GM23338 (cell line): ENCODE results near the gene PARD3. TPM values are rescaled to one million over a fixed set of nuclear protein-coding genes. Genes with fewer than 3 reads are reported as not detected.

ENCODE experiments used
- ATAC-seq: fragments of 200-7000 bp; cut with Tn5 transposase; 3 replicates; pipeline ENCODE4 v1.9.1; 2020
- DNase-seq: peaks from one replicate; pipeline ENCODE4 v3.0.0-alpha.2; 2015; ENCODE audit warnings: low spot score
- H2AFZ ChIP-seq: fragments of 200-600 bp; sonication (generic); 2 replicates; pipeline ENCODE4 v1.8.0; 2016; ENCODE audit warnings: antibody characterized with exemption, mild to moderate bottlenecking, moderate library complexity
- H3F3A ChIP-seq: fragments of 200-600 bp; sonication (generic); replicated peaks from 2 replicates; pipeline ENCODE4 v1.8.0; 2017; ENCODE audit warnings: antibody characterized with exemption, mixed run types, low read depth
- H3K27ac ChIP-seq: fragments of 200-600 bp; sonication (generic); 2 replicates; pipeline ENCODE4 v1.6.1; 2016; ENCODE audit warnings: low read depth
- H3K27me3 ChIP-seq: fragments of 200-600 bp; sonication (generic); 2 replicates; pipeline ENCODE4 v1.8.0; 2016; ENCODE audit warnings: mild to moderate bottlenecking, mixed run types, moderate library complexity; ENCODE audit not compliant: insufficient read depth
- H3K36me3 ChIP-seq: fragments of 200-600 bp; sonication (generic); 2 replicates; pipeline ENCODE4 v1.8.0; 2016; ENCODE audit warnings: mild to moderate bottlenecking; ENCODE audit not compliant: insufficient read depth
- H3K4me1 ChIP-seq: fragments of 200-600 bp; sonication (generic); 2 replicates; pipeline ENCODE4 v1.8.0; 2016; ENCODE audit warnings: mild to moderate bottlenecking, moderate library complexity; ENCODE audit not compliant: insufficient read depth
- H3K4me2 ChIP-seq: fragments of 200-600 bp; sonication (generic); 2 replicates; pipeline ENCODE4 v1.7.1; 2017; ENCODE audit warnings: mixed run types
- H3K4me3 ChIP-seq: fragments of 200-600 bp; sonication (generic); 2 replicates; pipeline ENCODE4 v1.6.1; 2016; ENCODE audit warnings: mixed run types
- H3K79me2 ChIP-seq: fragments of 200-600 bp; sonication (generic); replicated peaks from 2 replicates; pipeline ENCODE4 v1.8.0; 2017; ENCODE audit warnings: mild to moderate bottlenecking; ENCODE audit not compliant: insufficient read depth
- H3K9me2 ChIP-seq: fragments of 200-600 bp; sonication (generic); 2 replicates; pipeline ENCODE4 v1.8.0; 2017; ENCODE audit not compliant: insufficient read depth
- H4K20me1 ChIP-seq: fragments of 200-600 bp; sonication (generic); replicated peaks from 2 replicates; pipeline ENCODE4 v1.8.0; 2017; ENCODE audit warnings: mild to moderate bottlenecking; ENCODE audit not compliant: insufficient read depth
- H3K27ac Mint-ChIP-seq: 2 replicates; pipeline ENCODE4 v1.8.0; 2020; ENCODE audit warnings: inconsistent platforms, mild to moderate bottlenecking, moderate library complexity, mixed read lengths
- H3K27me3 Mint-ChIP-seq: 3 replicates; pipeline ENCODE4 v1.8.0; 2022; ENCODE audit warnings: low read depth, mild to moderate bottlenecking, moderate library complexity, mixed read lengths, inconsistent platforms; ENCODE audit not compliant: insufficient read depth, poor library complexity
- H3K36me3 Mint-ChIP-seq: 3 replicates; pipeline ENCODE4 v1.8.0; 2021; ENCODE audit warnings: low read depth, mild to moderate bottlenecking, inconsistent platforms, moderate library complexity, mixed read lengths
- H3K4me1 Mint-ChIP-seq: 3 replicates; pipeline ENCODE4 v1.8.0; 2020; ENCODE audit warnings: mild to moderate bottlenecking, inconsistent platforms, mixed read lengths
- H3K4me3 Mint-ChIP-seq: 3 replicates; pipeline ENCODE4 v1.8.0; 2021; ENCODE audit warnings: moderate library complexity, mild to moderate bottlenecking, inconsistent platforms, mixed read lengths
- H3K9me3 Mint-ChIP-seq: 3 replicates; pipeline ENCODE4 v1.8.0; 2020; ENCODE audit warnings: moderate library complexity, mild to moderate bottlenecking, inconsistent platforms, mixed read lengths
- CREB1 ChIP-seq: fragments of 250-450 bp; sonication (Bioruptor Pico); IDR thresholded peaks from 2 replicates; pipeline ENCODE4 v1.5.0; 2020; ENCODE audit warnings: low read depth, mild to moderate bottlenecking, moderate library complexity
- CTCF ChIP-seq, 2 experiments: fragments of 200-600 bp in 1 of 2; sonication (generic) in 1 of 2; conservative IDR thresholded peaks; 2 replicates each; pipeline versions ENCODE4 v1.5.1 to v1.6.1; 2016 to 2017; ENCODE audit warnings: antibody characterized with exemption in 2 of 2, low read depth in 2 of 2, mild to moderate bottlenecking in 2 of 2, moderate library complexity in 1 of 2
- ETS1 ChIP-seq: IDR thresholded peaks from 2 replicates; pipeline ENCODE4 v1.6.1; 2016; ENCODE audit warnings: antibody characterized with exemption
- POLR2AphosphoS5 ChIP-seq: IDR thresholded peaks from 2 replicates; pipeline ENCODE4 v1.6.1; 2016; ENCODE audit warnings: antibody characterized with exemption, low read depth
- STAT1 ChIP-seq: IDR thresholded peaks from one replicate; pipeline ENCODE4 v1.6.1; 2016; ENCODE audit warnings: antibody characterized with exemption; ENCODE audit not compliant: unreplicated experiment
- ZNF331 ChIP-seq: fragments of 250-450 bp; sonication (Bioruptor Pico); IDR thresholded peaks from 2 replicates; pipeline ENCODE4 v1.5.0; 2020; ENCODE audit warnings: low read depth, mild to moderate bottlenecking, moderate library complexity
- ZNF462 ChIP-seq: fragments of 250-450 bp; sonication (Bioruptor Pico); IDR thresholded peaks from 2 replicates; pipeline ENCODE4 v1.5.0; 2020; ENCODE audit warnings: mild to moderate bottlenecking, moderate library complexity
- polyA plus RNA-seq: library from polyadenylated mRNA; unstranded; fragments of >200 nt; fragmentation: Nextera tagmentation; extraction: Ambion mirVana; gene quantifications from 2 replicates; pipeline ENCODE4 v1.2.1, GENCODE V29; 2016
- total RNA-seq: library from RNA; depleted of rRNA; stranded (reverse); fragments of >200 nt; shearing (Covaris generic); gene quantifications from 2 replicates; pipeline ENCODE4 v1.2.3, GENCODE V29; 2014

The PARD3 gene
- total and polyA plus RNA-seq, 2 experiments from 2014 or later: 30.2 to 51.4 TPM

GRCh38 chr10:34311679-34312078 is 503.4 kb downstream of the PARD3 start:
- TF ChIP-seq STAT1 (no peak), ZNF331 (CRISPR knock-in tag) (no peak), ETS1 (no peak), POLR2AphosphoS5 (no peak), CTCF (conservative IDR thresholded peaks at IDR 0.05; ENCODE audit: low read depth in 2 of 2) (no peak)
- H3K27me3 Mint-ChIP-seq: peaks cover 13% of the 10 kb centered on the region
- H3K4me2 ChIP-seq: no peak overlapping the region
- no peak overlapping the region for H2AFZ ChIP-seq
- no peaks in the 10 kb centered on the region for H3F3A ChIP-seq
- H4K20me1 ChIP-seq: no peaks in the 10 kb centered on the region
- no peak overlapping the region for H3K4me3 Mint-ChIP-seq
- H3K79me2 ChIP-seq: no peaks in the 10 kb centered on the region
- H3K27me3 ChIP-seq: no peaks in the 10 kb centered on the region
- ATAC-seq: no peak
- H3K36me3 ChIP-seq: no peaks in the 10 kb centered on the region
- no peak for DNase-seq
- no peak overlapping the region for H3K4me3 ChIP-seq
- no peak overlapping the region for H3K27ac ChIP-seq
- no peaks in the 10 kb centered on the region for H3K9me2 ChIP-seq
- H3K9me3 Mint-ChIP-seq: no peaks in the 10 kb centered on the region; the same call in 2 of the 3 replicates
- H3K4me1 ChIP-seq: peaks cover 6% of the 10 kb centered on the region; the same call in 1 of the 2 replicates
- H3K36me3 Mint-ChIP-seq: no peaks in the 10 kb centered on the region; the same call in 2 of the 3 replicates
- H3K4me1 Mint-ChIP-seq: peaks cover 18% of the 10 kb centered on the region
- no peak overlapping the region; the same call in 1 of the 2 replicates for H3K27ac Mint-ChIP-seq

GRCh38 chr10:34310234-34310633 is 504.9 kb downstream of the PARD3 start:
- Histone ChIP-seq H3K36me3 (no peaks in the 10 kb centered on the region), H4K20me1 (no peaks in the 10 kb centered on the region), H3F3A (no peaks in the 10 kb centered on the region), H3K4me1 (no peaks in the 10 kb centered on the region), H3K4me2 (no peak overlapping the region), H3K27ac (no peak overlapping the region), H3K79me2 (no peaks in the 10 kb centered on the region), H3K27me3 (no peaks in the 10 kb centered on the region), H2AFZ (no peak overlapping the region), H3K9me2 (no peaks in the 10 kb centered on the region), H3K4me3 (no peak overlapping the region)
- Mint-ChIP-seq H3K27me3 (peaks cover 13% of the 10 kb centered on the region), H3K27ac (no peak overlapping the region), H3K4me1 (peaks cover 17% of the 10 kb centered on the region), H3K4me3 (no peak overlapping the region), H3K36me3 (no peaks in the 10 kb centered on the region; the same call in 2 of the 3 replicates), H3K9me3 (no peaks in the 10 kb centered on the region; the same call in 2 of the 3 replicates)
- DNase-seq (no peak), ATAC-seq (no peak)
- TF ChIP-seq CTCF (conservative IDR thresholded peaks at IDR 0.05; ENCODE audit: low read depth in 2 of 2): no peak
- no peak for TF ChIP-seq CREB1 (CRISPR knock-in tag)
- no peak for TF ChIP-seq ZNF462 (CRISPR knock-in tag)
- TF ChIP-seq ETS1: no peak
